HG02852 (cell line): ENCODE data around the gene CAMSAP2.
"Not testable (repeated sequence)": the region's sequence is repeated elsewhere in the genome, so short reads cannot be mapped to it uniquely, and the experiment has no call there.

ENCODE experiments used
- ATAC-seq: cut with Tn5 transposase; IDR thresholded peaks from one replicate; pipeline ENCODE4 v1.9.1; 2021; ENCODE audit warnings: mild to moderate bottlenecking, moderate library complexity; ENCODE audit not compliant: unreplicated experiment

The CAMSAP2 gene

GRCh38 chr1:200738949-200739651 lies 407 bp downstream of the CAMSAP2 start:
- ATAC-seq, result peak; percentile 62

DNA sequence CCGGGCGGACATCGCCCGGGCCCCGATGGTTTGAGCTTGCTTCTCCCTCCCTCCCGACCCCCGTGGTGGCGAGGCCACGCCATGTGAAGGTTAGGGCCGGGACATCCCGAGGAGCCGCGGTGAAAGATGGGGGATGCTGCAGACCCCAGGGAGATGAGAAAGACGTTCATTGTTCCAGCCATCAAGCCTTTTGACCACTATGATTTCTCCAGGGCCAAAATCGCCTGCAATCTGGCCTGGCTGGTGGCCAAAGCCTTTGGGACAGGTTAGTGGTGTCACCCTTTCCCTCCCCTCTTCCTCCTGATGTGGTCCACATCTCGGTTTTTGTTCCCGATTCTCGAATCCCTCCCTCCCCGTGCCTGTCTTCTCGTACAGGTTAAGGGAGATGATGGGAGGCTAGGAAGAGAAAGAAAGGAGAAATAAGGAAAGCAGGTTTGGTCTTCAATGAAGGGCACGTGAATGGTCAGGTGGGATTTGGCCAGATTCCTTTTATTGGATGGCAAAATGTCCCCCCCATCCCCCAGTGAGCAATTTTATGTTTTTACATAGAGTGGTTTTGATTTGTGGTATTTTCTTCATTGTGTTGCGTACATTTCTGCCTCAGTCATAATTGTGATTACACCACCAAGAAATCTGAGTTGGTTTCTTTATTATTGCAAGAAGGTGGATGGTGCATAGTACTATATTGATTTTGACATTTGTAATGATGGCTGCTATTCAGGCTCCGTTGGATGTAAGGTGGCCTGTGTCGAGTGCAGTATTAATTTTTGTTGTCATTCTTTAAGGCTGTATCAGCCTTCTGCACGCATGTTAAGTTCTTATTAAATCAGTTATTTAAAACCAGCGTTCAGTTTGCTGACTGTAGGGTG lies 1.2 kb downstream of the CAMSAP2 start:
- ATAC-seq, result no peak

GRCh38 chr1:200740571-200741208 lies 2.0 kb downstream of the CAMSAP2 start:
- no peak for ATAC-seq

- ATAC-seq, result no peak
Measured at GRCh38 chr1:200741551-200742207, 3.0 kb downstream of the CAMSAP2 start.

DNA sequence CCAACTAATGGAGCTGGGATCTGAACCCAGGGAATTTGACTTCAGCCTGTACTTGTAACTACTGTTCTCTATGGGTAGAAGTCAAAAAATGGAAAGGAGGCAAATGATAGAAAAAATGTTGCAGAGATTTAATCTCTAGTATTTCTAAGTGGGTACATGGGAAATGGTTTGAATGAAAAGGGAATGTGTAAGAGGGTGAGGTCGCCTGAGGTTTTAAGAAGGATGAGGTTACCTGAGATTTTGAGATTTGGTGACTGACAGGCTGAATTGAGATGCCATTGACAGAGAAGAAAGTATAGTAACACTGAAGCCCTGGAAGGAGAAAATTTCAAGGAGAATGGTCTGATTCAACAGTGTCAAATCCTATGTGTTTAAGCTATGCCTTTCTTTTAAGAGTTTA lies 5.5 kb downstream of the CAMSAP2 start:
- no peak for ATAC-seq

DNA sequence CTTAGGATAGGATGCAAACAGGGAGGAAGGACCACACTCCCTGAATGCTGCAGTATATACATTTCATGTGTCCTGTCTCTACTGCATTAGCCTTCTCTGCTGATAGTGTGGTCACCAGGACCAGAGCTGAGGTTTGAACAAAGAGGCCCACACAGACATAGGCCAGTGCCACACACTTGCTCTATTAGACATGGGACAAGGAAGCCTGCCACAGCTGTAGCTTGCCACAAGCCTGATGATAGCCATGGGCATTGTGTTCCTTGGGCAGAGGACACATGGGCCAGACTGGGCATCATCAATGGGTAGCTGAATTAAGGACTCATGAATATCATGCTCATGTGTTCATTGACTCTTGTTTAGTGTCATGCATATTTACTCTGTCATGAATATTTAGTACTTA lies 10.4 kb downstream of the CAMSAP2 start:
- ATAC-seq, result no peak

GRCh38 chr1:200750749-200751148 lies 12.1 kb downstream of the CAMSAP2 start:
- ATAC-seq, result not testable (repeated sequence)

DNA sequence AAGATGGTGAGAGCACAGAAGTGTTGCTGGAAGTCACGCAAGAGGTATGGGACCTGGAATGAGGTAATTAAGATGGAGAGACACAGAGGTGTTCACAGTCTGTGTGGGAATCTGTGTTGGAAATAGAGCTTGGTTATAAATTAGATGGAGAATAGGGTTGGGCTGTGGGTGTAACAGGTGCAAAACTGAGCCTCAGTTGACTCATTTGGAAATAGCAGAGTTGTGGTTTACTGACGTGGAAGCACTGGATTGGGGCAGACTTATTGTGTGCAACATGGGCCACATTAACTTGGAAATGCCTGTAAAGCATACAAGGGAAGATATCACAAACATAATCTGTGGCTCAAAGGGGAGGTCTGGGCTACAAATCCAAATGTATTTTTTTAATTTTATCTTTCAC lies 13.0 kb downstream of the CAMSAP2 start:
- peak; percentile 92 for ATAC-seq

GRCh38 chr1:200753650-200754198 lies 15.0 kb downstream of the CAMSAP2 start:
- no peak for ATAC-seq

GRCh38 chr1:200755456-200755855 lies 16.8 kb downstream of the CAMSAP2 start:
- ATAC-seq, result no peak

- no peak for ATAC-seq
Measured at GRCh38 chr1:200762089-200762488, 23.4 kb downstream of the CAMSAP2 start.

DNA sequence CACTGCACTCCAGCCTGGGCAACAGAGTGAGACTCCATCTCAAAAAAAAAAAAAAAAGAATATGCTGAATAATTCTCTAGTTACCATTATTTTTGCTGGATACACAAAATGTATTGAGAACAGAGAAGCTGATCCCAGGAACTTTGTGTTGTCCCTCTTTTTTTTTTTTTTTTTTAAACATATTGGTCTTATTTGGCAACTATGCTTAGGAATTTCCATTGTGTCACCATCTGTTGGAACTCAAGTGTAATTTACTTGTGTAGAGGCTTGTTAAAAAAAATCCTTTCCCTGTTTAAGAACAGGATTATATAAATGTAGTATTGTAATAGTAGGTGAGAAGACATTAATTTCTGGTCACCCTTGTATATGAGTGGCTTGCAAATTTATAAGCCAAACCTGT lies 28.6 kb downstream of the CAMSAP2 start:
- ATAC-seq, result no peak

GRCh38 chr1:200771625-200772555 lies 33.2 kb downstream of the CAMSAP2 start:
- no peak for ATAC-seq

- peak; percentile 57 for ATAC-seq
Measured at GRCh38 chr1:200774311-200774710, 35.6 kb downstream of the CAMSAP2 start.

DNA sequence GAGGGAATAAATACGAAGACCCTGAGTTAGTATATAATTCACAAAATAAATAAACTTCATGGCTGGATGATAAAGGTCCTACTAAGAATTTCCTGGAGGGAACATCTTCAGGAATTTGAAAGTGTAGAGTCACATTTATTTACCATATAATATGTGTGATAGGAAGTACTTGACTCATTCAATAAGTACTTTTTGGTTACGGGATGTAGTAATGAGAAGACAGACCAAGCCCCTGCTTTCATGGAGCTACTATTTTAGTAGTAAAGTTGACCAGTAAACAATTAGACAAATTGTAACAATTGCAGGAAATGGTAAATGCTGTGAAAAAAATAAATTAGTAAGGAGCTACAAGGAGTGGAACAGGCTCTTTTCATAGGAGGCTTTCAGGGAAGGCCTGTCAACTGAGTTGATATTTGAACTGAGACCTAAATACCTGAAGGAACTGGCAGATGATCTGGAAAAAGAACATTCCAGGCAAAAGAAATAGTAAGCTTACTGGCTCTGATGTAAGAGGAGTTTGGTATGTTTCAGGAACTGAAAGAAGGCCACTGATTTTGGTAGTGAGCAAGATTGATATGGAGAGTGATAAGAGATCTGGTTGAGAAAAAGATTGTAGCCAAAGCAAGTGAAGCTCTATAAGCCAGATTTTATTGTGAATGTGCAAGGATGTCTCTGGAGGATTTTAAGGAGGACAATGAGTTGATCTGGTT lies 36.2 kb downstream of the CAMSAP2 start:
- ATAC-seq, result peak; percentile 61

DNA sequence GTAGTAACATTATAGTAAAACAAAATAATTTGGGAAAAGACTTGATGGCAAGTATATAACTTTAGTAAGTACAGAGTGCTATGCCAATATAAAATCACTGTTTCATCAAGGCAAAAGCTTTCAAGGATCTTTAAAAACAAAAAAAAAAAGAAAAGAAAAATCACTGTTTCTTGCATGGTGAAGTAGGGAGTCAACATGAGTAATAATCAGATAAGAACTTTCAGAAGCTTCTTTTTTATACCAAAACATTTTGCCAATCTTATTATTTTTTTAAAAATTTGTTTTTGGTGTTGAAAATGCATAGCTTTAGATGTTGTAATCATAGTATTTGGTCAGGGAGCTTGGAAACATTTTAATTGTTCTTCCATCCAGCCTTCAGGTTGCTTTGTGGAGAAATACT lies 37.2 kb downstream of the CAMSAP2 start:
- no peak for ATAC-seq

GRCh38 chr1:200776949-200777348 lies 38.3 kb downstream of the CAMSAP2 start:
- ATAC-seq, result no peak

DNA sequence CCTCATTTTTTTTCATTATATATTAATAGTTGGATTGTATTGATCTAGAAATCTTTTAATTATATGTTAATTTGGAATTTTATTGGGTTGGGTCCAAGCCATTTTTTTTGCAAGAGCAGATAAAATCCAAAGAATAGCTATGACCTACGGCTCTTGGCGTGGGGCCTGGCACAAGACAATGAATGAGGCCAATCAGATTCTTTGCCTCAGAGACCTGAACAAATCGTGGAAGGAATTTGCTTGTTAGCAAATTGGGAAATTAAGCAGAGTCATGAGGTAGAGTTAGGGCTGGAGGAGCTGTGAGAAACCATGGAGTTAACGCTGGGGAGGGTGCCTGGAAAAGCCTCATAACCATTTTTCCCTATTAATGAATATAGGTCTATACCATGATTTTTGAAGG lies 40.1 kb downstream of the CAMSAP2 start:
- ATAC-seq, result no peak

GRCh38 chr1:200779326-200779725 lies 40.6 kb downstream of the CAMSAP2 start:
- no peak for ATAC-seq
